OCI-M1 (cell line): ENCODE data around the gene CBLC.
"Not testable (repeated sequence)": the region's sequence is repeated elsewhere in the genome, so short reads cannot be mapped to it uniquely, and the experiment has no call there.

Experiments used
- DNase-seq: peaks from one replicate; lab custom pipeline; 2025; lab: John Stamatoyannopoulos, UW

Gene CBLC

GRCh38 chr19:44819246-44819832, 41.6 kb downstream of the CBLC start:
- DNase-seq = no peak

DNA sequence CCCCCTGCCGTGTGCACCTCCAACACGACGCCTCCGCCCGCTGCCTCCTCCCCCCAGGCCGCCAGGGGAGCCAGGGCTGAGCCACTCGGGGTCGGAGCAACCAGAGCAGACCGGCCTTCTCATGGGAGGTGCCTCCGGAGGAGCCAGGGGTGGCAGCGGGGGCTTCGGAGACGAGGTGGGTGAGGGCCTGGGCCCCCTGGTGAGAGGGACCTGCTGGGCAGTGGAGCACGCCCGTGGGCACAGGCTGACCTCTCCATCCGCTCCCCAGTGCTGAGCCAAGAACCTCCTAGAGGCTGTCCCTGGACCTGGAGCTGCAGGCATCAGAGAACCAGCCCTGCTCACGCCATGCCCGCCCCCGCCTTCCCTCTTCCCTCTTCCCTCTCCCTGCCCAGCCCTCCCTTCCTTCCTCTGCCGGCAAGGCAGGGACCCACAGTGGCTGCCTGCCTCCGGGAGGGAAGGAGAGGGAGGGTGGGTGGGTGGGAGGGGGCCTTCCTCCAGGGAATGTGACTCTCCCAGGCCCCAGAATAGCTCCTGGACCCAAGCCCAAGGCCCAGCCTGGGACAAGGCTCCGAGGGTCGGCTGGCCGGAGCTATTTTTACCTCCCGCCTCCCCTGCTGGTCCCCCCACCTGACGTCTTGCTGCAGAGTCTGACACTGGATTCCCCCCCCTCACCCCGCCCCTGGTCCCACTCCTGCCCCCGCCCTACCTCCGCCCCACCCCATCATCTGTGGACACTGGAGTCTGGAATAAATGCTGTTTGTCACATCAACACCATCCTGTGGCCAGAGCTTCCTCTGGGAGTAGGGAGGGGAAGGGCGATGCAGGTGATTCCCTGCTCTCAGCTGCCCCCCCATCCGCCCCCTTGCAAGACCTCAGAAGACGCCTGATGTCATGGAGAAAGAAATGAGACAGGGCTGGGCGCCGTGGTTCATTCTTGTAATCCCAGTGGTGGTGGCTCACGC, 43.2 kb downstream of the CBLC start:
- no peak for DNase-seq

DNA sequence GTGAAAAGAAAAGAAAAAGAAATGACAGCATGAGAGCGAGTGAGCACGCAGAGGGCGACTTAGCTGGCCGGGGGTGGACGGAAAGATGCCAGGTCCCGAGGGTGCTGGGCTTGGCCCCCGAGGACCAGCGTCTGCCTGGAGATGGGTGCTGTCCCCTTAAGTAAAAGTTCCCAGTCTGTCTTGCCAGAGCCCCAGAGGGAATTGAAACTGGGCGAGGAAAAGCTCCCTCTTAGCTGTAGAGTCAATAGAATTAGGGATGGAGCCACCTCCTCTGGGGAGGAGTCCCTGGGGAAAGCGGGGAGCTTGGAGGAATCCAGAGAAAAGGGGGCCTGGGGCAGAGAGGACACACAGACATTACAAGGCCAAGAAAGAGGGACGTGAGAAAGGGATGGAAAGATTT, 44.5 kb downstream of the CBLC start:
- DNase-seq = no peak

DNA sequence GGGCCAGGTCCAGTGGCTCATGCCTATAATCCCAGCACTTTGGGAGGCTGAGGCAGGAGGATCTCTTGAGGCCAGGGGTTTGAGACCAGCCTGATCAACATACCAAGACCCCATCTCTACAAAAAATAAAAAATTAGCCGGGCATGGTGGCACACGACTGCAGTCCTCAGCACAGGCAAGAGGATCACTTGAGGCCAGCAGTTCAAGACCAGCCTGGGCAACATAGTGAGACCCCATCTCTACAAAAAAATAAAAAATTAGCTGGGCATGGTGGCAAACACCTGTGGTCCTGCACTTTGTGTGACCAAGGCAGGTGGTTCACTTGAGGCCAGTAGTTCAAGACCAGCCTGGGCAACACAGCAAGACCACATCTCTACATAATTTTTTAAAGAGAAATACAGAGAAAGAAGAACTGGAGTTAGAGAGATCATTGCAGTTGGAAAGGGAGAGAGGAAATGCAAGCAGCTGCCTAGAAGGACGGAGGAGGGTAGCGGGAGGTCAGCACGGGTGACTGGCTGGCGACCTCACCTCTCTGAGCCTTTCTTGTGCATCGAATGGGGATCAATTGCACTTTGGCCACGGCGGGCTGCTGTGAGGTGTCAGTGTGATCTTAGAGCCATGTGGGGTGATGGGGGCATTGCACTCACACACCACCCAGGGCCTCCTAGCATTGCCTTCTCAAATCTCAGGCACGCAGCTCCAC, 45.1 kb downstream of the CBLC start:
- no peak for DNase-seq

GRCh38 chr19:44823373-44823698, 45.6 kb downstream of the CBLC start:
- DNase-seq = no peak

DNA sequence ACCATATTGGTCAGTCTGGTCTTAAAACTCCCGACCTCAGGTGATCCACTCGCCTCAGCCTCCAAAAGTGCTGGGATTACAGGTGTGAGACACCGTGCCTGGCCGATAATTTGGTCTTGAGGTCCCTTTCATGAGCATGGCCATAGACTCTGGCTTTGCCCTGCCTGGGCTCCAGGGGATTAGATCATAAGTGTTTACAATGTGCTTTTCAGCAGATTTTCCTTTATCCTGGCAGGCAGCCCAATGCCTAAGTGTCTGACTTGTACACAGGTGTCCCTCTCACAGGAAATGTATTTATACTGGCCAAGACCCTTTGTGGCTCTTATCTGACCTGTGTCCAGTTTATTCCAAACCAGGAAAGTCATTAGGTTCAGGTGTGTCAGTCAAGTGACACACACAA, 47.1 kb downstream of the CBLC start:
- no peak for DNase-seq

DNA sequence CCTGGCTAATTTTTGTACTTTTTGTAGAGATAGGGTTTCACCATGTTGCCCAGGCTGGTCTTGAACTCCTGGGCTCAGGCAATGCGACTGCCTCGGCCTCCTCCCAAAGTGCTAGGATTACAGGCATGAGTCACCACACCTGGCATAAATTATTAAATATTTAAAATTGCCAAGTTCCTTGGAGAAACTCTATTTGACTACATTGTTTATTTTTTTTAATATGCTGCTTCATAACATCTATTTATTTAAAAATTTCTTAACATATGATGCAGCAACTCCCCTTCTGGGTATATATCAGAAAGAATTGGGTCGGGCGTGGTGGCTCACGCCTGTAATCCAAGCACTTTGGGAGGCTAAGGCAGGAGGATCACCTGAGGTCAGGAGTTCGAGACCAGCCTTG, 55.2 kb downstream of the CBLC start:
- not testable (repeated sequence) for DNase-seq

GRCh38 chr19:44834399-44834798, 56.7 kb downstream of the CBLC start:
- DNase-seq = not testable (repeated sequence)

- DNase-seq = no peak
These were observed 61.6 kb downstream of the CBLC start for GRCh38 chr19:44839276-44839675.

DNA sequence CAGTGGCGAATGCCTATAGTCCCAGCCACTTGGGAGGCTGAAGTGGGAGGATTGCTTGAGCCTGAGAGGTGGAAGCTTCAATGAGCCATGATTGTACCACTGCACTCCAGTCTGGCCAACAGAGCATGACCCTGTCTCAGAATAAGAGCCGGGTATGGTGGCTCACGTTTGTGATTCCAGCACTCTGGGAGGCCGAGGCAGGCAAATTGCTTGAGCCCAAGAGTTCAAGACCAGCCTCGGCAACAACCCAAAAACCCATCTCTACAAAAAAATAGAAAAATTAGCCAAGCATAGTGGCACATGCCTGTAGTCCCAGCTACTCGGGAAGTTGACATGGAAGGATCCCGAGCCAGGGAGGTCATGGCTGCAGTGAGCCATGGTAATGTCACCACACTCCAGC, 63.1 kb downstream of the CBLC start:
- DNase-seq = no peak

DNA sequence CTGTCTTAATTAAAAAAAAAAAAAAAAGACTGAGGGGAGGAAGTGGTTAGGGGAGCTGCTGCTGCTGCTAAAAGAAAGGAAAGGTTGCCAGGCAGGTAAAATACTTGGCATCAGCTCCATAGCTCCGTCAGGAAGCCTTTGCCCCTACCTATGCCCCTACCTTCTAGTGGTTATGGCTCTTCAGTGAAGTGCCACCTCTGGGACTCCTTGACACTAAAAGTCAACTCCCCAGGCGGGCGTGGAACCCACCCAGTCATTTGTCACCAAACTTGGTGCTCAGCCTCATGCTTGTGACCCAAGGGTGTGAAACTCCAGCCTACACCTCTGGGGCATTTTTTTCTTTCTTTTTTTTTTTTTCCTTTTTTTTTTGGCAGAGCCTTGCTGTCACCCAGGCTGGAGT, 63.5 kb downstream of the CBLC start:
- no peak for DNase-seq

- no peak for DNase-seq
These were observed 67.6 kb downstream of the CBLC start for GRCh38 chr19:44845286-44845611.

DNA sequence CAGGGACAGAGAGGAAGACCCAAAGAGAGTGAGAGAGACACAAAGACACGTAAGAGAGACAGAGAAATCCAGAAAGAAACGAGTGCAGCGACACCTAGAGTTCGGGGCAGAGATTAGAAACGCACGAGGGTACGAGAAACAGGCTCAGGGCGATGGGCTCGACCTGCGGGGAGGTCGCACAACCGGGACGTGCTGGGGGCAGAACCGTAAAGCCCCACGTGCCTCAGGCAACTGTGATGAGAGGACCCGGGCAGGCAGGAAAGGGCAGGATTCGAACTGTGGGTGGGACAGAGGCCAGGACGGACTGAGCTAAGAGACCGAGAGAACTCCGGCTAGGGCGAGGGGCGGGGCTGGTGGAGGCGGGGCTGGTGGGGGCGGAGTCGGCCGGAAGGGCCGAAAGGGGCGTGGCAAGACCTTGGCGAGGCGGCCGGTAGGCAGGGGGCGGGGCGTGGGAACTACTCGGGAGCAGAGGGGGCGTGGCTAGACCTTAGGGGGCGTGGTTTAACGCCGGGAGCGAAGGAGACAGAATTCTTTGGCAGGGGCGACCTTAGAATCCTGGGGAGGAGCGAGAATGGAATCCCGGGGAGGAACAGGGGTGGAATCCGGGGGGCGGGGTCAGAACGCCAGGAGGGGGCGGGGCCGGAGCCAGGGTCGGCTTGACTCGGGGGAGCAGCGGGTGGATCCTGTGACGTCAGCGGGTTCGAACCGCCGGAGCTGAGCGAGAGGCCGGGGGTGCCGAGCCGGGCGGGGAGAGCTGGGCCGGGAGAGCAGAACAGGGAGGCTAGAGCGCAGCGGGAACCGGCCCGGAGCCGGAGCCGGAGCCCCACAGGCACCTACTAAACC, 68.1 kb downstream of the CBLC start, which contains the start of gene NECTIN2:
Gene NECTIN2, plus strand, starts transcription at position 686 of the 843 bp plus-strand sequence. CDS start 229 bp downstream, outside the sequence.
- DNase-seq = peak; percentile 100

GRCh38 chr19:44846455-44847143, 68.9 kb downstream of the CBLC start:
- peak; percentile 51 for DNase-seq

DNA sequence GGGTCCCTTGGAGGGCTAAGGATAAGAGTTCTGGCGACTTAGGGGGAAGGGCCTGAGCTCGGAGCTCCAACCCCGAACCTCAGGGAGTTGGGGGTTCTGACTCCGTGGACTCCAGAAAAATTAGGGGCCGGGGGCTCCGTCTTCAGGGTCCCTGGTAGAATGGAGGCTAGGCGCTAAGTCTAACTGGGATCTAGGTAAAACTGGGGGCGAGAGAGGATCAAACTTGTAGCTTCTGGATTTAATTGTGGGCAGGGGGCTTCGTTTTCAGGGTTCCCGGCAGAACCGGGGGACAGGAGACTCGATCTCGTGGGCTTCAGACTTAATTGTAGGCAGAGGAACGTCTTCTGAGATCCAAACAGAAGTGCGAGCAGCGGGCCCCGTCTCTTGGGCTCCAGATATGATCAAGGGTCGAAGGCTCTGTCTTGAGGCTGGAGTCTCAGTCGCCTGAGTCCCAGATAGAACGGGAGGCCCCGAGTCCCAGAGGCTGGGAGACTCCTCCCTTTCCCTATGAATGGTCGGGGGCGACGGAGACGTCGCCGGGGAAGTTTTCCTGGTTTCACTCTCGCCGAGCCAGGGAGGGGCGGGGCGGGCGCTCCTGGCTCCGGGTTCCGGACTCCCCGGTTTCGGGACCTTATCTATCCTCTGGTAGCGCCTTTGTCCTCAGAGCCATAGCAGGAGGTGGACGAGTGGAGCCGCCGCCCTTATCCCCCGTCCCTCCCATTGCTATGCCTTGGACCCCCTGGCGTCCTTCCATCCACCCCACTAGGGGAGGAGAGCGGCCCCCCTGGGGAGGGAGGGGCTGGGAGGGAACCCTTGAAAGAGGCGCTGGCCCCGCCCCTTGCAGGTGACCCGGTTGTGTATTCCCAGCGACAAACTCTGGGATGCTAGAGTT, 69.7 kb downstream of the CBLC start:
- peak; percentile 78 for DNase-seq

DNA sequence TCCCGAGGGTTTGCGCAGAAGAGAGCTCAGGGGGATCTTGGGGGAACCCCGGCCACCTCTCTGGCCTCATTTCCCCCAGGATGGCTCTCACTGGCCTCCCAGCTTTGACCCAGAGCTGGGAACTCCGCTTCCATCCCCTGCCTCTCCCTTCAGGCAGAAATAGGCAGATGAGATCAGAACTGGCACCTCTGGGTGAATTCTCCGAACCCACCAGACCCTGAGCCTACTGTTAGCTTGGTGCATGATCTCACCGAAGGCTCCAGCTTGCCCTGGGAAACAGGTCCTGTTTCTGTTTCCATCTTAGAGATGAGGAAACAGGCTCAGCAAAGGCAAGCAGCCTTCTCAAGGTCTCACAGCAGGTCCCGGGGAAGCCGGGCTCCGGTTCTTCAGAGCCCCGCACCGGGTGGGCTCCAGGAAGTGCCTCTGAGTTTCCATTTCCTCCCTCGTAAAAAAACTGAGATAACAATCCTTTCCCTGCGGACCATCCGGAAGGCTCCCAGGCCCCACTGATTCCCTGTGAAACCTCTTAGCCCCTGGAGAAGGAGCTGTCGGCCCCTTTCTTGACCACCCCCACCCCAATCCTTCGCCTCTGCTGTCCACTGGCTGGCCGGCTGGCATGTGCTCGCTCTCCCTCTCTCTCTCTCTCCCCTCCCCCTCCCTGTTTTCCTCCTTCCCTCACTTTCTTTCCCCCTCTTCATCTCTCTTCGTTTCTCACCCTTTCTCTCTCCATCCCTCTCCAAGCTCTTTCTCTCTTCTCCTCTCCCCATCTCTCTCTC, 70.5 kb downstream of the CBLC start:
- DNase-seq = peak; percentile 53

- DNase-seq = peak; percentile 42
These were observed 71.2 kb downstream of the CBLC start for GRCh38 chr19:44848812-44849447.
